Mesothelial cell of epicardium (in vitro differentiated cells): ENCODE measurements around the gene PCDHGC4. TPM values are rescaled to one million over a fixed set of nuclear protein-coding genes. Genes with fewer than 3 reads are reported as not detected.

ENCODE experiments used
- DNase-seq, 2 experiments: peaks; one replicate each; pipeline ENCODE4 v3.0.0; 2021; ENCODE audit warnings: low spot score in 2 of 2; ENCODE audit not compliant: unreplicated experiment in 2 of 2
- H3K27ac Mint-ChIP-seq: 2 replicates; pipeline ENCODE4 v1.8.0; 2021; ENCODE audit warnings: mixed read lengths
- H3K27me3 Mint-ChIP-seq: 2 replicates; pipeline ENCODE4 v1.8.0; 2021; ENCODE audit warnings: low read depth, mixed read lengths
- H3K36me3 Mint-ChIP-seq: 2 replicates; pipeline ENCODE4 v1.8.0; 2021; ENCODE audit warnings: mixed read lengths
- H3K4me1 Mint-ChIP-seq: 2 replicates; pipeline ENCODE4 v1.8.0; 2021; ENCODE audit warnings: mixed read lengths
- H3K4me3 Mint-ChIP-seq: 2 replicates; pipeline ENCODE4 v1.8.0; 2021; ENCODE audit warnings: mild to moderate bottlenecking, moderate library complexity, mixed read lengths
- H3K9me3 Mint-ChIP-seq: 2 replicates; pipeline ENCODE4 v1.8.0; 2021; ENCODE audit warnings: mixed read lengths
- CTCF ChIP-seq: fragments of 200-600 bp; sonication (generic); IDR thresholded peaks from one replicate; pipeline ENCODE4 v1.5.0; 2021; ENCODE audit warnings: antibody characterized with exemption; ENCODE audit not compliant: unreplicated experiment
- total RNA-seq: library from RNA; stranded (reverse); gene quantifications from 3 replicates; pipeline ENCODE4 v1.2.1, GENCODE V29; 2021

Gene PCDHGC4
- total RNA-seq, 1 donor from 2014 or later: 5.2 TPM

DNA sequence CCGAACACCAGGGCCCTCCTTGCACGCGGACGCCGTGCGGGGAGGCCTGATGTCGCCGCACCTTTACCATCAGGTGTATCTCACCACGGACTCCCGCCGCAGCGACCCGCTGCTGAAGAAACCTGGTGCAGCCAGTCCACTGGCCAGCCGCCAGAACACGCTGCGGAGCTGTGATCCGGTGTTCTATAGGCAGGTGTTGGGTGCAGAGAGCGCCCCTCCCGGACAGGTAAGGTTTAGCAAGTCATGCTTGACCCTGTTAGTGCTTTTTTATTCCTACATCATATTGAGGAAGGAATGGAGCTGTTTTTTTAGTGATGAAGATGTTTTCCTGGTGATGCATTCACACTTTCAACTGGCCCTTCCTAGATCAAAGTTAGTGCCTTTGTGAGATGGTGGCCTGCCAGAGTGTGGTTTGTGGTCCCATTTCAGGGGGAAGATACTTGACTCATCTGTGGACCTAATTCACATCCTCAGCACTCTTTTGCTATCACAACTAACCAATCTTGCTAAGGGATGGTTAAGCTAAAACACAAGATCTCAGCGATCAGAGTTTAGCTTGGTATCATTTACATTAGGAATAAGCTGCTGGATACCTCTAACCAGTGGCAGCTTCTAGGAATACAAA is 6.4 kb upstream of the PCDHGC4 start:
- Mint-ChIP-seq H3K36me3 (peaks cover 31% of the 10 kb centered on the region), H3K4me1 (peaks cover 48% of the 10 kb centered on the region), H3K9me3 (no peaks in the 10 kb centered on the region)

DNA sequence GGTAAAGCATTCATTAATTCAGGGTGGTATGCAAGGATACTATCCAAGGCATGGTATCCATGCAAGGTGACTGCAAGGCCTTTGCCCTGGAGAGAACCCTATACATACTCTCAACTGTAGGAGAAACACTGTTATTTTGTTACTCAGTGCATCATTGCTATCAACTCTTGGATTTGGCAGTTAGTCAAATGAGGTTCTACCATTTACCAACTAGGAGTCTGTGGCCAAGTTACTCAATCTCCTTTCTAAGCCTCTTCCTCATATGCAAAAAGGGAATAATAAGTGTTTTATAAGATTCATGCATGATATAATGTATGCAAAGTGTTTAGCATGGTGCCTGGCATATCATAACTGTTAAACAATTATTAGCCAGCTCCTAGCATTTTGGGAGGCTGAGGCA is 5.1 kb upstream of the PCDHGC4 start:
- Mint-ChIP-seq H3K4me3 (no peak overlapping the region), H3K27ac (no peak overlapping the region), H3K36me3 (peaks cover 31% of the 10 kb centered on the region), H3K9me3 (no peaks in the 10 kb centered on the region), H3K27me3 (no peaks in the 10 kb centered on the region), H3K4me1 (peaks cover 62% of the 10 kb centered on the region)
- DNase-seq: no peak
- no peak for TF ChIP-seq CTCF

More for the DNA sequence above, 6.4 kb upstream of the PCDHGC4 start:
- peak; percentile 30 for TF ChIP-seq CTCF
- no peak overlapping the region for H3K27ac Mint-ChIP-seq
- no peak for DNase-seq
- H3K27me3 Mint-ChIP-seq: no peaks in the 10 kb centered on the region
- peak overlapping the region; percentile 54 for H3K4me3 Mint-ChIP-seq

DNA sequence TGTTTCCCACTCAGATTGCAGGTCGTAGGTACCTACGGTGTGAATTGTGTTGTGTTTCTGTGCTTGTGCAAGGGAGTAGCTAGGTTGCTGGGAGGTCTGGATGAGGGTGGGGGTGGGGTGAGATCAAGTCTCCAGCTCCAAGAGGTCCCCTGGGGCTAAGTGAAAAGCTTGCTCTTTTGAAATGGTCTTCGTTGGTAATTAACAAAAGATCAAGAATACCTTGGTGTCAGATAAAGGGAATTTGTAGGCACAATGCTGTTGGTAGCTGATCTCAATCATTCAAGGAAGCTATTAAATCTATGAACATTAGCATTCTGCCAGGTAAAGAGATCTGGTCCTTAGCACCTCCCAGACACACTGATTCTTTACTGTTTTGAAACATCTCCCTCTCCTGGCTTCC is 928 bp upstream of the PCDHGC4 start:
- DNase-seq: no peak
- peak overlapping the region; percentile 74 for H3K4me3 Mint-ChIP-seq
- H3K27me3 Mint-ChIP-seq: no peaks in the 10 kb centered on the region
- peak overlapping the region; percentile 26 for H3K27ac Mint-ChIP-seq
- TF ChIP-seq CTCF: no peak
- no peaks in the 10 kb centered on the region for H3K9me3 Mint-ChIP-seq
- H3K4me1 Mint-ChIP-seq: peaks cover 37% of the 10 kb centered on the region
- H3K36me3 Mint-ChIP-seq: peaks cover 26% of the 10 kb centered on the region

- no peak for TF ChIP-seq CTCF
- Mint-ChIP-seq H3K27ac (peak overlapping the region; percentile 26), H3K36me3 (peaks cover 29% of the 10 kb centered on the region)
Observed at GRCh38 chr5:141484310-141484640, 555 bp upstream of the PCDHGC4 start.

GRCh38 chr5:141485321-141486055 is 658 bp downstream of the PCDHGC4 start:
- no peak overlapping the region for H3K27ac Mint-ChIP-seq
- TF ChIP-seq CTCF: no peak
- no peaks in the 10 kb centered on the region for H3K9me3 Mint-ChIP-seq
- H3K27me3 Mint-ChIP-seq: no peaks in the 10 kb centered on the region
- H3K4me3 Mint-ChIP-seq: peak overlapping the region; percentile 74
- no peak for DNase-seq
- peaks cover 32% of the 10 kb centered on the region for H3K36me3 Mint-ChIP-seq
- H3K4me1 Mint-ChIP-seq: peaks cover 28% of the 10 kb centered on the region

More at GRCh38 chr5:141484310-141484640, 555 bp upstream of the PCDHGC4 start:
- H3K4me3 Mint-ChIP-seq: peak overlapping the region; percentile 74
- H3K27me3 Mint-ChIP-seq: no peaks in the 10 kb centered on the region
- no peaks in the 10 kb centered on the region for H3K9me3 Mint-ChIP-seq
- peaks cover 36% of the 10 kb centered on the region for H3K4me1 Mint-ChIP-seq
- DNase-seq: no peak
